Hepatocyte (in vitro differentiated cells): ENCODE measurements around the gene GNS. TPM values are rescaled to one million over a fixed set of nuclear protein-coding genes. Genes with fewer than 3 reads are reported as not detected.

Experiments
- DNase-seq: peaks from one replicate; pipeline ENCODE4 v3.0.0-alpha.2; 2016; ENCODE audit warnings: low spot score
- H2AFZ ChIP-seq: fragments of 200-600 bp; sonication (generic); 2 replicates; pipeline ENCODE4 v1.6.0; 2016; ENCODE audit warnings: antibody characterized with exemption, mild to moderate bottlenecking
- H3K27ac ChIP-seq: fragments of 200-600 bp; sonication (generic); 2 replicates; pipeline ENCODE4 v1.5.1; 2016; ENCODE audit warnings: mild to moderate bottlenecking
- H3K27me3 ChIP-seq: fragments of 200-600 bp; sonication (generic); 2 replicates; pipeline ENCODE4 v1.6.1; 2016
- H3K36me3 ChIP-seq: fragments of 200-600 bp; sonication (generic); replicated peaks from 2 replicates; pipeline ENCODE4 v1.5.1; 2016; ENCODE audit warnings: low read depth; ENCODE audit not compliant: insufficient read depth
- H3K4me1 ChIP-seq: fragments of 200-600 bp; sonication (generic); 2 replicates; pipeline ENCODE4 v1.5.1; 2016; ENCODE audit warnings: mild to moderate bottlenecking, moderate library complexity; ENCODE audit not compliant: insufficient read depth
- H3K4me2 ChIP-seq: fragments of 200-600 bp; sonication (generic); 2 replicates; pipeline ENCODE4 v1.6.0; 2016
- H3K4me3 ChIP-seq: fragments of 200-600 bp; sonication (generic); 2 replicates; pipeline ENCODE4 v1.5.1; 2016; ENCODE audit warnings: mild to moderate bottlenecking
- H3K79me2 ChIP-seq: fragments of 200-600 bp; sonication (generic); 2 replicates; pipeline ENCODE4 v1.6.0; 2017; ENCODE audit warnings: mild to moderate bottlenecking
- H3K9me2 ChIP-seq: fragments of 200-600 bp; sonication (generic); replicated peaks from 2 replicates; pipeline ENCODE4 v1.6.0; 2017; ENCODE audit warnings: mild to moderate bottlenecking; ENCODE audit not compliant: insufficient read depth
- H3K9me3 ChIP-seq: fragments of 200-600 bp; sonication (generic); 2 replicates; pipeline ENCODE4 v1.5.1; 2016; ENCODE audit warnings: low read depth, mild to moderate bottlenecking
- H4K20me1 ChIP-seq: fragments of 200-600 bp; sonication (generic); 2 replicates; pipeline ENCODE4 v1.6.0; 2016; ENCODE audit warnings: mild to moderate bottlenecking; ENCODE audit not compliant: insufficient read depth, poor library complexity, severe bottlenecking
- EZH2 ChIP-seq: fragments of 200-600 bp; sonication (generic); IDR thresholded peaks from 2 replicates; pipeline ENCODE4 v1.6.1; 2016; ENCODE audit warnings: antibody characterized with exemption, mild to moderate bottlenecking, borderline replicate concordance
- EZH2phosphoT487 ChIP-seq: fragments of 200-600 bp; sonication (generic); IDR thresholded peaks from one replicate; pipeline ENCODE4 v1.6.1; 2018; ENCODE audit warnings: antibody characterized with exemption, mild to moderate bottlenecking, low read depth, moderate library complexity; ENCODE audit not compliant: unreplicated experiment, severe bottlenecking
- WGBS: methylation state at CpG from one replicate; pipeline ENCODE4 v1.1.6; 2016; ENCODE audit warnings: low lambda C conversion rate; ENCODE audit errors: missing lambda C conversion rate; 5-methylcytosine and 5-hydroxymethylcytosine counted together
- polyA plus RNA-seq: library from polyadenylated mRNA; unstranded; fragments of >200 nt; fragmentation: Nextera tagmentation; extraction: Ambion mirVana; gene quantifications from 2 replicates; pipeline ENCODE4 v1.2.1, GENCODE V29; 2016
- total RNA-seq: library from RNA; depleted of rRNA; stranded (reverse); fragments of >200 nt; gene quantifications from 2 replicates; pipeline ENCODE4 v1.2.3, GENCODE V29; 2014
- TF ChIP-seq, protein P1 (sequence below): fragments of 200-600 bp; sonication (generic); IDR thresholded peaks from 2 replicates; pipeline ENCODE4 v1.5.1; 2016; ENCODE audit warnings: antibody characterized with exemption, mild to moderate bottlenecking; ENCODE audit not compliant: poor library complexity

GNS gene
- total and polyA plus RNA-seq, 2 experiments from 2014 or later, result 88.0 to 193 TPM

DNA sequence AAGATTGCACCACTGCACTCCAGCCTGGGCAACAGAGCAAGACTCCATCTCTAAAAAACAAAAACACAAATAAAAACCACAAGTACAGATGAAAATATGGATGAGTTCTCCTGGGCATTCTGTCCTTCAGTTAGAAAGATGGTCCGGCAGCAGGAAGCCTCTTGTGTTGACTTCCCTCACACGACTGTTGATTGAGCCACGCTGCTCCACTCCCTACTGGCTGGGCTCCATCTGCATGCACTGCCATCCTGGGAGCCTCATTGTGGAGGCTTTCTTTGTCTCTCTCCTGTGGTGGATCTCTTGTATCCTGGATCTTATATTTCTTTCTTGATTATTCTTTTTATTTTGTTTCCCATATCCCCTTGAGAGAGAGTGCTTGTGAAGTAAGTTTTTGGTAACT, 34.4 kb upstream of the GNS start:
- Histone ChIP-seq H3K9me3 (no peaks in the 10 kb centered on the region), H3K36me3 (no peaks in the 10 kb centered on the region), H4K20me1 (no peaks in the 10 kb centered on the region), H3K9me2 (no peaks in the 10 kb centered on the region), H3K27me3 (no peaks in the 10 kb centered on the region), H3K4me3 (no peak overlapping the region), H3K4me1 (peaks cover 3% of the 10 kb centered on the region), H2AFZ (no peak overlapping the region), H3K27ac (no peak overlapping the region), H3K4me2 (no peak overlapping the region), H3K79me2 (no peaks in the 10 kb centered on the region)
- DNase-seq, result no peak
- TF ChIP-seq EZH2 (no peak), EZH2phosphoT487 (no peak)
- TF ChIP-seq, protein P1, sequence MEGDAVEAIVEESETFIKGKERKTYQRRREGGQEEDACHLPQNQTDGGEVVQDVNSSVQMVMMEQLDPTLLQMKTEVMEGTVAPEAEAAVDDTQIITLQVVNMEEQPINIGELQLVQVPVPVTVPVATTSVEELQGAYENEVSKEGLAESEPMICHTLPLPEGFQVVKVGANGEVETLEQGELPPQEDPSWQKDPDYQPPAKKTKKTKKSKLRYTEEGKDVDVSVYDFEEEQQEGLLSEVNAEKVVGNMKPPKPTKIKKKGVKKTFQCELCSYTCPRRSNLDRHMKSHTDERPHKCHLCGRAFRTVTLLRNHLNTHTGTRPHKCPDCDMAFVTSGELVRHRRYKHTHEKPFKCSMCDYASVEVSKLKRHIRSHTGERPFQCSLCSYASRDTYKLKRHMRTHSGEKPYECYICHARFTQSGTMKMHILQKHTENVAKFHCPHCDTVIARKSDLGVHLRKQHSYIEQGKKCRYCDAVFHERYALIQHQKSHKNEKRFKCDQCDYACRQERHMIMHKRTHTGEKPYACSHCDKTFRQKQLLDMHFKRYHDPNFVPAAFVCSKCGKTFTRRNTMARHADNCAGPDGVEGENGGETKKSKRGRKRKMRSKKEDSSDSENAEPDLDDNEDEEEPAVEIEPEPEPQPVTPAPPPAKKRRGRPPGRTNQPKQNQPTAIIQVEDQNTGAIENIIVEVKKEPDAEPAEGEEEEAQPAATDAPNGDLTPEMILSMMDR, result no peak
- 80% methylated on average over 3 of the region's 3 CpGs for WGBS

DNA sequence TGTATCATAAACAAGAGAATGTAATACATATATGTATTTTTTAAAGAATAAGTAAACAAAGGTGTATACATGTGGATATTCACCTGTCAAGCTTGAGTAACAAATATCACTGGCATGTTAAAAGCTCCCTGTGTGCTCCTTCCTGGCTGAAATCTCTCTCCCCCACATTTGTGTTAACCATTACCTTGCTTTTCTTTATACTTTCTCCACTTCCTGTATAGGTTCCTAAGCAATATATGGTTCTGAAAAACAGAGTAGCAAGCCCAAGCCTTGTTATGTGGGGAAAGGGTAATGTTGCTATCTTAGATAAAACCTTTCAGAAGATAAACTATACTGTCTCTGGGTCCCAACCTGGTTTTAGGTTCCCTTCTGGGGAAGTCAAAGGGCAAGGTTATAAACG, 32.9 kb upstream of the GNS start:
- Histone ChIP-seq H3K4me1 (peaks cover 3% of the 10 kb centered on the region), H3K27me3 (no peaks in the 10 kb centered on the region), H3K36me3 (no peaks in the 10 kb centered on the region), H4K20me1 (no peaks in the 10 kb centered on the region), H3K4me3 (no peak overlapping the region), H3K9me3 (no peaks in the 10 kb centered on the region), H3K9me2 (no peaks in the 10 kb centered on the region), H3K4me2 (no peak overlapping the region), H3K79me2 (no peaks in the 10 kb centered on the region), H3K27ac (no peak overlapping the region), H2AFZ (no peak overlapping the region)
- DNase-seq, result no peak
- no peak for TF ChIP-seq EZH2
- TF ChIP-seq, protein P1, result no peak
- TF ChIP-seq EZH2phosphoT487, result no peak
- WGBS, result 73% methylated on average over 1 of the region's 1 CpG

DNA sequence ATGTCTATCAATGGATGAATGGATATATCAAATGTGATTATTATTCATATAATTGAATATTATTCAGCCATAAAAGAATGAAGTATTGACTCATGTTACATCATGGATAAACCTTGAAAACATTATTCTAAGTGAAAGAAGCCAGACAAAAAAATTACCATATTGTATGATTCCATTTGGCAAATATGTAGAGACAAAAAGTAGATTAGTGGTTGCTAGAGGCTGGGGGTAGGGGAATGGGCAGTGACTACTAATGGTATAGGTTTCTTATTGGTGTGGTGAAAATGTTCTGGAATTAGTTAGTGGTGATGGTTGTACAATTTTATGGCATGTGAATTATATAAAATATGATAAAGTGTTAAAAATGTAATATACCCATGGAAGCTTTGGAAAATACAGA, 31.8 kb upstream of the GNS start:
- no peaks in the 10 kb centered on the region for H3K79me2 ChIP-seq
- H3K9me3 ChIP-seq, result no peaks in the 10 kb centered on the region
- peaks cover 3% of the 10 kb centered on the region for H3K4me1 ChIP-seq
- H2AFZ ChIP-seq, result no peak overlapping the region
- TF ChIP-seq, protein P1, result no peak
- TF ChIP-seq EZH2 (no peak), EZH2phosphoT487 (no peak)
- no peaks in the 10 kb centered on the region for H3K9me2 ChIP-seq
- DNase-seq, result no peak
- H3K4me3 ChIP-seq, result no peak overlapping the region
- H4K20me1 ChIP-seq, result no peaks in the 10 kb centered on the region
- no peaks in the 10 kb centered on the region for H3K36me3 ChIP-seq
- H3K4me2 ChIP-seq, result no peak overlapping the region
- H3K27me3 ChIP-seq, result no peaks in the 10 kb centered on the region
- H3K27ac ChIP-seq, result no peak overlapping the region

GRCh38 chr12:64790166-64790565, 31.0 kb upstream of the GNS start:
- DNase-seq, result no peak

More at GRCh38 chr12:64790166-64790565, 31.0 kb upstream of the GNS start:
- H3K27me3 ChIP-seq, result no peaks in the 10 kb centered on the region
- H3K9me2 ChIP-seq, result no peaks in the 10 kb centered on the region
- H3K36me3 ChIP-seq, result no peaks in the 10 kb centered on the region
- no peak overlapping the region for H3K27ac ChIP-seq
- H3K79me2 ChIP-seq, result no peaks in the 10 kb centered on the region
- no peaks in the 10 kb centered on the region for H4K20me1 ChIP-seq
- no peak for TF ChIP-seq EZH2phosphoT487
- TF ChIP-seq, protein P1, result no peak
- no peak for TF ChIP-seq EZH2
- WGBS, result 57% methylated on average over 1 of the region's 1 CpG
- H3K4me1 ChIP-seq, result no peaks in the 10 kb centered on the region
- H3K4me3 ChIP-seq, result no peak overlapping the region
- no peak overlapping the region for H3K4me2 ChIP-seq
- H2AFZ ChIP-seq, result no peak overlapping the region
- H3K9me3 ChIP-seq, result no peaks in the 10 kb centered on the region
